ENCODE measurements around the gene RHBDL1.
A peak's percentile ranks its signal among the peaks of the same experiment; 100 is the strongest.

Gene RHBDL1

DNA sequence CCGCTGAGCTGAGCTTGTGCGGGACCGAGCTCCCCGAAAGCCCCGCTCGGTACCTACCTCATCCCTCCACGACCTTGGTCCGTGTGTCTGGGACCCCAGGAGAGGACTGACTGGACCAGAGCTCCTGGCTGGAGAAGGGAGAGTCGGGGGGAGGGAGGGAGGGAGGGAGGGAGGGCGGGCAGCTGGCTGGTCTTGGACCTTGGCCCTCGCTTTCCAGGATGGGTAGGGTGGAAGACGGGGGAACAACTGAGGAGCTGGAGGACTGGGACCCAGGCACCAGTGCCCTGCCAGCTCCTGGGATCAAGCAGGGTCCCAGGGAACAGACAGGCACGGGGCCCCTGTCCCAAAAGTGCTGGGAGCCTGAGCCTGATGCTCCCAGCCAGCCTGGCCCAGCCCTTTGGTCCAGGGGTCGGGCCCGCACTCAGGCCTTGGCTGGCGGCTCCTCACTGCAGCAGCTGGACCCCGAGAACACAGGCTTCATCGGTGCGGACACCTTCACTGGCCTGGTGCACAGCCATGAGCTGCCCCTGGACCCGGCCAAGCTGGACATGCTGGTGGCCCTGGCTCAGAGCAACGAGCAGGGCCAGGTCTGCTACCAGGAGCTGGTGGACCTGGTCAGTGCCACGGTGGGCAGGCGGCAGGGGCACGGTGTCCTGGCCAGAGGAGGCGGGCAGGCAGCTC lies 553 bp downstream of the RHBDL1 start:
- DNase-seq, result no peak

DNA sequence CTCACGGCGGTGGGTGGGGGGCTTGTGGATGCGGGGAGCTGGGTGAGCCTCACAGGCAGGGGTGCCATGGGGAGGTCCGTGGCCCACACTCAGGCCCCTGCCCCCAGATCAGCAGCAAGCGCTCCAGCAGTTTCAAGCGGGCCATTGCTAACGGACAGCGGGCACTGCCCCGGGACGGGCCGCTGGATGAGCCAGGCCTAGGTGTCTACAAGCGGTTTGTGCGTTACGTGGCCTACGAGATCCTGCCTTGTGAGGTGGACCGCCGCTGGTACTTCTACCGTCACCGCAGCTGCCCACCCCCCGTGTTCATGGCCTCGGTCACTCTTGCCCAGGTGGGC lies 1.1 kb downstream of the RHBDL1 start:
- no peak for DNase-seq

DNA sequence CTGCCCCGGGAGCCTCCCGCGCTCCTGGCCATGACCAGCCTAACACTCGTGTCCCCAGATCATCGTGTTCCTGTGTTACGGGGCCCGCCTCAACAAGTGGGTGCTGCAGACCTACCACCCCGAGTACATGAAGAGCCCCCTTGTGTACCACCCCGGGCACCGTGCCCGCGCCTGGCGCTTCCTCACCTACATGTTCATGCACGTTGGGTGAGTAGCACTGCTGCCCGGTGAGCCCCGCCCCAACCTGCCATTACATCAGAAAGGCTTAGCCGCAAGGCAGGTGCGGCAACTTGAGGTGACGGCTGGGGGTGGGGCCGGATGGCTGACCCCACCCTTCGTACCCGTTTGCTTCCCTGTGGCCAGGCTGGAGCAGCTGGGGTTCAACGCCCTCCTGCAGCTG lies 1.4 kb downstream of the RHBDL1 start:
- DNase-seq, result no peak

DNA sequence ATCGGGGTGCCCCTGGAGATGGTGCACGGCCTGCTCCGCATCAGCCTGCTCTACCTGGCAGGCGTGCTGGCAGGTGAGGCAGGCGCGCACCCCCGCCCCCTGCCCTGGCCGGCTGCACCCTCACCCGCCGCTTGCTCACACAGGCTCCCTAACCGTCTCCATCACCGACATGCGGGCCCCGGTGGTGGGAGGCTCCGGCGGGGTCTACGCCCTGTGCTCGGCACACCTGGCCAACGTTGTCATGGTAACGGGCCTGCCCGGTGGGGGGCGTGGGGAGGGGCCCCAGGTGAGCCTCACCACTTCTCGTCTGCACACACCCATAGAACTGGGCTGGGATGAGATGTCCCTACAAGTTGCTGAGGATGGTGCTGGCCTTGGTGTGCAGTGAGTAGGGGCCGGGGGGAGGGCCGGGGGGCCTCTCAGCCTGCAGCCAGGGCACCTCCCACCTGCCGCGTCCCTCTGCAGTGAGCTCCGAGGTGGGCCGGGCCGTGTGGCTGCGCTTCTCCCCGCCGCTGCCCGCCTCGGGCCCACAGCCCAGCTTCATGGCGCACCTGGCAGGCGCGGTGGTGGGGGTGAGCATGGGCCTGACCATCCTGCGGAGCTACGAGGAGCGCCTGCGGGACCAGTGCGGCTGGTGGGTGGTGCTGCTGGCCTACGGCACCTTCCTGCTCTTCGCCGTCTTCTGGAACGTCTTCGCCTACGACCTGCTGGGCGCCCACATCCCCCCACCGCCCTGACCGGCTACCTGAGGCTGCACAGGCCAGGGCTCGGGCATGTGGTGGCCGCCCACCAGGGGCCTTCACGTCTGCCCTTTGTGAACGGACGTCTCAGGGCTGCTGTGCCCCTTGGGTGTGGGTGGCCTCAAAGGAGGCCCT lies 2.1 kb downstream of the RHBDL1 start:
- DNase-seq, result no peak

DNA sequence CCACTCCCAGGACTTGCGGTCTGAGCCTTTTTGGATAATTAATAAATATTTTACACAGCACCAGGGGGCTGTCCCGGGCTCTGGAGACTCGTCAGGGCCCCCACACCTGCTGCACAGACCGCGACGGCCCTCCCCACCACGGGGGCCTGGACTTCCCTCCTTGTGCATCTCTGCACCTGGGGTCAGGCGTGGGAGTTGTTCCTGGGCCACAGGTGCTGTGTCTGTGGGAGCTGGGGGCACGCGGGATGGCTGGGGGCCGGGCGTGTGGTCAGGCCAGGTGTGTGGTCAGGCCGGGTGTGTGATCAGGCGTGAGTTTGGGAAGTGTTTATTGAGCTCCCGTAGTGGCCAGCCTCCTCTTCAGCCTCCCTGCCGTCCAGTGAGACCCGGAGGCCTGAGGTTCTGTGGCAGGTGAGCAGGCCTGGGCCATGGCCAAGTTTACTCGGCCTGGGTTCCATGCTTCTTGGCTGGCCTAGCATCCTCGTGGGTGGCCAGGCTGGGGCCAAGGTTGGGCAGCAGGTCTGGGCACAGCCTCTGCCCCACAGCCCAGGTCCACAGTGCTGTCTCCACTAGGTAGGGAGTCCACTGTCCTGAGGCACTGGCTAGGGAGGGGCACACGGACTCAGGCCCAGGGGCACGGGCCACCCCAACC lies 2.9 kb downstream of the RHBDL1 start:
- DNase-seq, result no peak

DNA sequence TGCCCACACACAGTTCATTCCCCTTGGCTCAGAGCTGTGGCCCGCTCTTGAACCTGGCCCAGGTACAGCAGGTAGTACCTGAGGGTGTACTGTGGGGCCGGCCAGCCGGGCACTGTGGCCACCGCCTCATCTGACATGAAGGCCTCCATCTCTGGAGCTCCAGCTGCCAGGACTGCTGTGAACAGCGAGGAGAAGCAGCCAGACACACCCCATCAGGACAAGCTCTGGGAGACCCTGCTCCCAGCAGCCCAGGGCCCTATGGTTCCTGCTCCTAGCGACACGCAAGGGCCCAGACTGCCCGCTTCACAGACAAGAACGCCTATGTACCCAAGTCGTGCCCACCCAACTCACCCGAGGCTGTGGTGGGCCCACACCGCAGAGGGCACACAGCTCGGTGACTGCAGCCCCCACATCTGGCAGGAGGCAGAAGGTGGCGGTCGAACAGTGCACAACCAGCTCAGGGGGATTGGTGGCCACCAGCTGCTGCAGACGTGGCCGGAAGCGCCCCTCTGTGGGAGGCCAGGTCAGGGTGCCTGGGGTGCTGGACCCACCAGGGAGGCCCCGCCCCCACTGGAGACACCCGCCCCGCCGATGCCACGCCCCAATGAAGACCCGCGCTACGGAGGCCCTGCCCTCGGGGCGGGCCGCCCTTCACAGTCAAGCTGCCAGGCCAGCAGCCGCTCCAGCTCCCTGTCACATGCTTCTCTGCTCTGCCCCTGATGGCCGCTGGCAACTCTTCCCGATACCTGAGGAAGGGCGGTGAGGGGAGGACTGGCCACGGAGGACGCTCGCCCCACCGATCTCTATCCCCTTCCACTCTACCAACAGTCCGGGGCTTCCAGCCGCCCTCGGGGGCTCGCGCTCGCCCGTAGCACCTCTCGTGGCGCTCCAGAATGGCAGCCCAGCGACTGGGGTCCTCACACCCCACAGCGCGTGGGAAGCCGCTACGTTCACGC lies 3.7 kb downstream of the RHBDL1 start:
- DNase-seq, result peak; percentile 84

DNA sequence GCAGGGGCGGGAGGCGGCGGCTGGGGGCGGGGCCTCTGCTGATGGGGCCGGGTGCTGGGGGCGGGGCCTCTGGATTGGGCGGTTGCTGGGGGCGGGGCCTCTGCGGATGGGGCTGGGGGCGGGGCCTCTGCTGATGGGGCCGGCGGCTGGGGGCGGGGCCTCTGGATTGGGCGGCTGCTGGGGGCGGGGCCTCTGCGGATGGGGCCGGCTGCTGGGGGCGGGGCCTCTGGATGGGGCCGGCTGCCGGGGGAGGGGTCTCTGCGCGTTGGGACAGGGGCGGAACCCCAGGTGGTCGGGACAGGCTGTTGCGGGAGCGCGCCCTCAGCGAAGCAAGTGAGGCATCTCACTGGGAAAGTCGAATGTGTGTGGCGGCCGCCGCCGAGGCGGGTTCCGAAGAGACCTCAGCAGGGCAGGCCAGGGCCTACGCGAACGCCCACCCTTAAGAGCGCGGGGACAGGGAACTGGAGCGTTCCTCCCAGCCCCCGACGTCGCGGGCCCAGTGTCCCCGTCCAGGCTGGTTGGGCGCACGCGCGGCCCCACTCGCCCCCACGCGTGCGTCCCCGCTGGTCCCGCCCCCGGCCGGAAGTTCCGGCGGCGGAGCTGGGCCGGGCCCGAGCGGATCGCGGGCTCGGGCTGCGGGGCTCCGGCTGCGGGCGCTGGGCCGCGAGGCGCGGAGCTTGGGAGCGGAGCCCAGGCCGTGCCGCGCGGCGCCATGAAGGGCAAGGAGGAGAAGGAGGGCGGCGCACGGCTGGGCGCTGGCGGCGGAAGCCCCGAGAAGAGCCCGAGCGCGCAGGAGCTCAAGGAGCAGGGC lies 4.5 kb downstream of the RHBDL1 start, which contains the start of gene STUB1:
TSS of gene STUB1 (plus strand) at position 597 of the 811 bp plus-strand sequence. CDS start at position 713, 116 bp downstream.
- peak; percentile 84 for DNase-seq

DNA sequence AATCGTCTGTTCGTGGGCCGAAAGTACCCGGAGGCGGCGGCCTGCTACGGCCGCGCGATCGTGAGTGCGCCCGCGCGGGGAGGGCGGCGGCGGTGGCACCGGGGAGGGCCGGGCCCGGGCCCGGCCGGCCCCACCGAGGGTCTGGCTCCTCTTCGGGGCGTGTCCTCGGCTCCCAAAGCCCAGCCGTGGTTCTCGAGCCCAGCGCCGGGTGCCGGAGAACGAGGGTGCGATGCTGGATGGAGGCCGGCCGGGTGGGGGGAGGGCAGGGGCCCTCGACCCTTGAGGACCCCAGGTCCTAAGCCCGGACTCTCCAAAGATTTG lies 5.1 kb downstream of the RHBDL1 start:
- DNase-seq, result no peak

DNA sequence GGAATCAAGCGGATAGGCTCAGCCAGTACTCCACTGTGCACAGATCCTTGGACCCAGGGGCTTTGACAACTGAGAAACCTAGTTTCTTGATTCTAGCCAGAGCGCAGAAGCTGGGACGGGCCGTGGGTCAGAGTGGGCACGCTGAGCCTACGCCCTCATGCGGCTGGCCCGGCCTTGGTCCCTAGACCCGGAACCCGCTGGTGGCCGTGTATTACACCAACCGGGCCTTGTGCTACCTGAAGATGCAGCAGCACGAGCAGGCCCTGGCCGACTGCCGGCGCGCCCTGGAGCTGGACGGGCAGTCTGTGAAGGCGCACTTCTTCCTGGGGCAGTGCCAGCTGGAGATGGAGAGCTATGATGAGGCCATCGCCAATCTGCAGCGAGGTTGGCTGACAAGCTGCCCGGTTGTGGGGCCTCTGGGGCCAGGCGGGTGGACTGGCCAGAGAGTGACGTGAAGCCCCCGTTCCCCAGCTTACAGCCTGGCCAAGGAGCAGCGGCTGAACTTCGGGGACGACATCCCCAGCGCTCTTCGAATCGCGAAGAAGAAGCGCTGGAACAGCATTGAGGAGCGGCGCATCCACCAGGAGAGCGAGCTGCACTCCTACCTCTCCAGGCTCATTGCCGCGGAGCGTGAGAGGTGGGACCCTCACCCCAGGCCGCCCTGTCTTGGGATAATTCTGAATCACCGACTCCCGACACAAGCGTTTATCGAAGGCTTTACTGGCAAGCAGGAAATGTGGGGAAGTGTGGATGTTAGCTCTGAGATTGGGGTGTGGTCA lies 5.7 kb downstream of the RHBDL1 start:
- peak; percentile 59 for DNase-seq

DNA sequence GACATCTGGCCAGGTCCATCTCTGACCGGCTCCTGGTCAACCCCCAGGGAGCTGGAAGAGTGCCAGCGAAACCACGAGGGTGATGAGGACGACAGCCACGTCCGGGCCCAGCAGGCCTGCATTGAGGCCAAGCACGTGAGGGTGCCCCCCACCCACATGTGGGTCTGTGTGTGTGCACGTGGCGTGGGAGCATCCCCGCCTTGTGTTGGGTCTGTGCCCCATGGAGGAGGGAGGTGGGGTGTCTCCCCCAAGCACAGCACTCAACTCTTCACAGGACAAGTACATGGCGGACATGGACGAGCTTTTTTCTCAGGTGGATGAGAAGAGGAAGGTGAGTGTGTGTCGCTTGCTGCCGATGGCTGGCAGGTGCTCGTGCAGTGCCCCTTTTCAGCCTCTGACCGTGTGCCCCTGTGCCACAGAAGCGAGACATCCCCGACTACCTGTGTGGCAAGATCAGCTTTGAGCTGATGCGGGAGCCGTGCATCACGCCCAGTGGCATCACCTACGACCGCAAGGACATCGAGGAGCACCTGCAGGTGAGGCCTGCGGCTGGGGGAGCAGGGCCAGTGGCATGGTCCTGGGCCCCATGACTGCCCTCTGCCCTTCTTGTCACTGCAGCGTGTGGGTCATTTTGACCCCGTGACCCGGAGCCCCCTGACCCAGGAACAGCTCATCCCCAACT lies 6.4 kb downstream of the RHBDL1 start:
- no peak for DNase-seq

DNA sequence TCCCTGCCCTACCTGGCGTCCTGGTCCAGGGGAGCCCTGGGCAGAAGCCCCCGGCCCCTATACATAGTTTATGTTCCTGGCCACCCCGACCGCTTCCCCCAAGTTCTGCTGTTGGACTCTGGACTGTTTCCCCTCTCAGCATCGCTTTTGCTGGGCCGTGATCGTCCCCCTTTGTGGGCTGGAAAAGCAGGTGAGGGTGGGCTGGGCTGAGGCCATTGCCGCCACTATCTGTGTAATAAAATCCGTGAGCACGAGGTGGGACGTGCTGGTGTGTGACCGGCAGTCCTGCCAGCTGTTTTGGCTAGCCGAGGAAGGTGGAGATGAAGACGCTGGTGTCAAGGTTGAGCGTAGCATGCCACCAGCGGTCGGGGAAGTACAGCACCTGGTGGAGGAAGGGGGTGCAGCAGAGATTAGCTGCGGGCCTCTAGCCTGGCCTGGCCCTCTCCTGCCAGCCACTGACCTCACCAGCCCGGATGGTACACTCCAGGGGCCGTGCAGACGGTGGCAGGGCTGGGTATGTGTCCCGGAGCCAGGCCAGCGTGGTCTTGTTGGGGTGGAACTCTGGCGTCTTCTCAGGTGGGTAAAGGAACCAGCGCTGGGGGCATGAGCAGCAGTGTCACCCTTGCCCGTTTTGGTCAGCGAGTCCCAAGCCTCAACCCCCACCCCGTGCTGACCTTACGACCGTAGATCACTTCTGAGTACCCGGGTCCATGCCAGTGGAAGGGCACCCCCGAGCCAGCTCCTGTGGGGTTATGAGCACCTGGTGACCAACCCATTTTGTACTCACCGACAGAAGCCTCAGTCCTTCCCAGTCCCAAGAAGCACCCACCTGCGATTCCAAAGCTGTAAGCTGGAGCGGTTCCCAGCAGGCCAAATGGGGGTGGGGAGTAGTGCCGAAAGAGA lies 7.3 kb downstream of the RHBDL1 start:
- DNase-seq, result no peak

DNA sequence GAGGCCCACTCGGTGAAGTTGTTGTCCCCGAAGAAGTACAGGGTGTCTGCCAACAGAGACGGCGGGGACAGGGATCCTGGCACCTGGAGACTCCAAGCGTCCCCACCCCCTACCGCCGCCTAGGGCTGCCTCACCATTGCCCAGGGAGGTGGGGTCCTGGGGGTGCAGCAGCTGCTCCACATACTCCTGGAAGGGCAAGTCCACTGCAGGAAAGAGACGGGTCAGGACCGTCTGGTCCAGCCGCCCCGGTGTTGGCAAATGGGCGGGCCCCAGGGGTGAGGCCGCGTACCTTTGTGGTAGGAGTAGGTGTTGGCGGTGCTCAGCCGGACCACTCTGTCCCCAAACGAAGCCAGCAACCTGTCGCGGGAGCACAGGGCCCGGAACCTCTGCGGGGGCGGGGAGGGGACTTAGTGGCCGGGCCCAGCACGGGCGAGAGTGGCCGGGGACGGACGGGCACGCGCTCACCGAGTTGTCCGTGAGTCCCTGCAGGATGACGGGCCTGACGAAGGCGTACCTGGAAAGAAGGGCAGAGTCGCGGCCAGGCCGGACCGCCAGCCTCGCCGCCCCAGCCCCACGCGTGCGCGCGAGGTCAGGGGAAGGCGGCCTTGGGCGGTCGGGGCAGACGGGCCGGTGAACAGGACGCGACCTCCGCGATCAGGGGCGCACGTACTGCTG lies 8.1 kb downstream of the RHBDL1 start:
- DNase-seq, result peak; percentile 13

DNA sequence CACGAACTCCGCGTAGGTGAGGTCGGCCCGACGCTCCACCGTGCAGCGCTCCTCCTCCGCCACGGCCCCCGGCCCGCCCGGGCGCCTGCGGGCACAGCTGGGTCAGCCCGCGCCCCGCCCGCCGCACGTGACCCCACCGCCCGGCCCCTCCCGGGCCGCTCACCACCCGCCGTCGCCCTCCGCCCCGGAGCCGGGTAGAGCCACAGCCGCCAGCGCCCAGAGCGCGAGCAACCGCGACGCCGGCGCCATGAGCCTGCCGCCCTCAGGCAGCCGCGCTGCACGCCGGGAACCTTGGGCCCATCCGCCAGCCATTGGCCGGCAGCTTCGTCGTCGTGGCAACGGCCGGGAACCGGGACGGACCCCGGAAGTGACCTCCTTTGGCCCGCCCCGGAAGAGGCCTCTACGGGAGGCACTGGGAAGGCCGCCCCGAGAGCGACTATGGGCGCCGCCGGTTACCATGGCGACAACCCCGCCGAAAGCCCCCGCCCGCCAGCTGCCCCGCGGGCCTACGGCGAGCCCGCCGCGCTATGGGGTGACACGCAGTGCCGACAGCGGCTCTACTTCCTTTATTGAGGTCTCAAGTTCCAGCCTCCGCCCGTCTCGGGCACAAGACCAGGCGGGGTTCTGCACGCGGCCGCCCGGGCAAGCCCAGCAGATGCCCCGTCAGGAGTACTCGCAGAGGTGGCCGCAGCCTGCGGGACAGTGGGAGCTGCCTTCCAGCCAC lies 8.8 kb downstream of the RHBDL1 start, which contains the start of gene JMJD8:
TSS of gene JMJD8 (minus strand) at position 264 of the 724 bp plus-strand sequence. CDS start at position 249, 15 bp downstream.
- DNase-seq, result peak; percentile 96

DNA sequence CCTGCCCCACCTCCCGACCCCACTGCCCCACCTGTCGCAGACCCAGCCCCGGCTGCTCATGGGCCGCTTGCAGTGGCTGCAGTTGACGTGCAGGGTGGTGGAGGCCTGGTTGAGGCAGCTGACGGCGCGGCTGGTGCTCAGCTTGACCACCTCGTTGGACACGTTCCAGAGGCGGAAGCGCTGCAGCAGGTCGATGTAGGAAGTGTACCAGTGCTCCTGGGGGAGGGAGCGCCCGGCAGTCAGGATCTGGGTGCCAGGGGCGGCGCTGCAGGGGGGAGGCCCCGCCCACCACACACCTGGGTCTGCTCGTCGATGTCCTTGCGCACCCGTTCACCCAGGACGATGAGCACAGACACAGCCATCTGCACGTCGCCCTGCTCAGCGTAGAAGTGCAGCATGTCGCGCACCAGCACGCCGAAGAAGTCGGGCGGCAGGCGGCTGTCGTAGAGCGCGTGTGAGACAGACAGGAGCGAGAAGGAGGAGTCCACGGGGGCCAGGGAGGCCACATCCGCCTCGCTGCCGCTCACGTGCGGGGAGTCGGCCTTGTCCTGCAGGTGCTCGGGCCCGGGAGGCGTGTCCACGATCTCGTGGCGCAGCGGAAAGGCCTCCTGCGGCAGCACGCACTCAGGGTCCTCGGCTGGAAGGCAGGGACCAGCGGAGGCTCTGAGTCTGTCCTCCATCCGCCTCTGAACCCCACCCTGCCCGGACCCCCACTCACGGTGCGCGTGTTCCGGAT lies 9.7 kb downstream of the RHBDL1 start:
- no peak for DNase-seq

DNA sequence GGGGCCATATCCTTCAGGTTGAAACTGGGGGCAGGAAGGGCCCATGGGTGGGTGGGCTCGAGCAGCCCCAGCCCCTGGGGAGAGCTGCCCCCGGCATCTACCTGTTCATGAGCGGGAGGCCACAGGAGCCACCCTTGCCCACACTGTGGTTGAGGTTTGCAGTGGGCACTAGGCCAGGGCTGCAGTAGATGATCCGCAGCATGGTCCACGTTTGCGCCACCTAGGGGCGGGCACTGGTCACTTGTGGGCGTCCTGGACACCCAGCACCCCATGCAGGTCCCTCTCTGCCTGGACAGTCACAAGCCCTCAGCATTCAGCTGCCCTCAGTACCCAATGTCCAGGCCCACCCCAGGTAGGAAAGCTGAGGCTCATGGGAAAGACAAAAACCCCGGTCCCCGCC lies 10.5 kb downstream of the RHBDL1 start:
- peak; percentile 65 for DNase-seq

DNA sequence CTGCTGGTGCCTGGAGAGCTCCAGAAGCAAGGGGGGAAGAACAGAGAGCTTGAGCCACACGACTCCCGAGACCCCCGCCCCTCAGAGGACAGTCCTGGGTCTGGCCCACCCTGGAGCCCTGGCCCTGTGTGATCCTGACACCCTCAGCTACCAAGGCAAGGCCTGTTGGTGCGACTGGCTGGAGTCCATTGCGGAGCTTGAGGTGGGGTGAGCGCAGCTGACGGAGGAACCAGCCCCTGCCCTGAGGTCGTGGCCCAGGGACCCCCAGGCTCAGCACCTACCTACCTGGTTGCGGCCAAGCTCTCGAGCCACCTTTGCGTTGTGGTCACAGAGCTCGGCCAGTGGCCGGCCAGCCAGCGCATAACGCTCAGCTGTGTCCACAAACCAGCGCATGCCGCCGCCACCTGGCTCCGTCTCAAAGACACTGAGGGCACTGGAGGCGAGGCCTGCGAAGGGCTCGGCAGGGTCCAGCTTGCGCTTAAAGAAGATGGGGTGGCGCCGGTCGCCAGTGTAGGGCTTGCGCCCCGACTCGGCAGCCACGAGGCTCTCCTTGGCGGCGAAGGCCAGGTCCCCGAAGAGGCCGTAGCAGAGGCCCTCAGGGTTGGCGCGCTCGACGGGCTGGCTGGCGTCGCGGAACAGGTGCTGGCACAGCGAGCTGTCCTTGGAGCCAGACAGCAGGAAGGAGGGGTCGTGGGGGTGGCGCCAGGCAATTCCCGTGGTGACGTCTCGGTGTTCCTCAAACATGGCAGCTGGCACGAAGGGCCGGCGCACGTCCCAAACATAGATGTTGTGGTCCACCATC lies 11.2 kb downstream of the RHBDL1 start:
- no peak for DNase-seq
